Measurements from ENCODE around the gene RBBP8NL. TPM values are rescaled to one million over a fixed set of nuclear protein-coding genes. Genes with fewer than 3 reads are reported as not detected.
"Not testable (repeated sequence)": the region's sequence is repeated elsewhere in the genome, so short reads cannot be mapped to it uniquely, and the experiment has no call there.

Gene RBBP8NL
- total and polyA plus RNA-seq, 2 of the 8 experiments (the other 6 are each of a cell fraction or from before 2014, with no cell fraction given): 0.43 to 0.48 TPM

DNA sequence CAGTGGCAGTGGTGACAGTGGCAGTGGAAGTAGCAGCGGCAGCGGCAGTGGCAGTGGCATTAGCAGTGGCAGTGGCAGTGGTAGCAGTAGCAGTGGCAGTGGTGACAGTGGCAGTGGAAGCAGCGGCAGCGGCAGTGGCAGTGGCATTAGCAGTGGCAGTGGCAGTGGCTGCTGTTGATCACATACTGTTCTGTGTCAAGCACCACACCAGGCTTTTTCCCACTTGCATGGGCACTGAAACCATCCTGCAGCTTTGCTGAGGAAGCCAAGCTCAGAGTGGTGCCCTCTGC lies 1.3 kb downstream of the RBBP8NL start:
- H2AK5ac ChIP-seq (ENCODE audit: low read depth, low read length); H3K4me2 ChIP-seq (ENCODE audit: insufficient read depth in 1 of 2, low read depth in 2 of 2, low read length in 2 of 2); H3K56ac ChIP-seq (replicated peaks; ENCODE audit: insufficient read length, low read depth, low read length); H3K18ac ChIP-seq (ENCODE audit: extremely low read depth, low read length); H4K5ac ChIP-seq (ENCODE audit: insufficient read length, low read depth, low read length); H3K27me3 ChIP-seq (replicated peaks in 1 of 4; ENCODE audit: control insufficient read depth in 3 of 4, extremely low read depth in 1 of 4, insufficient read depth in 3 of 4, low read length in 3 of 4); DNase-seq (ENCODE audit: low read depth in 1 of 2, low spot score in 2 of 2); H3K36me3 ChIP-seq (ENCODE audit: control insufficient read depth in 2 of 4, insufficient read depth in 4 of 4, low read length in 3 of 4); H3K27ac ChIP-seq (ENCODE audit: low read depth, low read length); H3K9ac ChIP-seq (replicated peaks in 1 of 4; ENCODE audit: extremely low read depth in 1 of 4, low read depth in 3 of 4, low read length in 3 of 4); H3K23me2 ChIP-seq (ENCODE audit: low read depth, low read length); H3K9me3 ChIP-seq (ENCODE audit: insufficient read depth in 2 of 2, low read depth in 1 of 2, low read length in 1 of 2); H3K4me3 ChIP-seq (ENCODE audit: extremely low read depth in 1 of 4, insufficient read depth in 2 of 4, low read depth in 3 of 4, low read length in 4 of 4); FAIRE-seq; H4K20me1 ChIP-seq (replicated peaks in 1 of 2; ENCODE audit: control insufficient read depth in 1 of 2, insufficient read depth in 2 of 2, low read length in 2 of 2); H4K8ac ChIP-seq (ENCODE audit: extremely low read depth, insufficient read depth, low read length); H2AFZ ChIP-seq (ENCODE audit: low read length); H3K14ac ChIP-seq (ENCODE audit: insufficient read length); H3K79me1 ChIP-seq (ENCODE audit: low read depth, low read length); H3K79me2 ChIP-seq (ENCODE audit: control insufficient read depth in 1 of 2, insufficient read depth in 2 of 2, low read length in 2 of 2); H3K23ac ChIP-seq (ENCODE audit: insufficient read length): not testable (repeated sequence)
- peak overlapping the region; percentile 92; the same call in 1 of the 2 replicates for H2BK15ac ChIP-seq (ENCODE audit: low read length)
- CTCF ChIA-PET (ENCODE audit: partially characterized antibody): interaction anchor here (10.8 kb wide), 1 partner anchor 14 kb away, joined by 104 read pairs; no protein-coding TSS in a partner anchor
- peak overlapping the region; percentile 9 for H2BK120ac ChIP-seq (replicated peaks; ENCODE audit: low read depth, low read length)
- peaks cover 0 to 45% (median 28%) of the 10 kb centered on the region in 4 experiments; a peak in 6 of 7 replicates for H3K4me1 ChIP-seq (replicated peaks in 1 of 4; ENCODE audit: control insufficient read depth in 3 of 4, insufficient read depth in 4 of 4, low read length in 3 of 4)
- H4K91ac ChIP-seq (replicated peaks; ENCODE audit: insufficient read length, low read length): peak overlapping the region; percentile 93
- TF ChIP-seq FOSL1 (IDR thresholded peaks at IDR 0.05; ENCODE audit: insufficient read depth, low read depth, low read length): peak; percentile 44; the same call in 1 of the 2 replicates
- H2BK20ac ChIP-seq (ENCODE audit: low read length): 0 out of 2 replicates have a peak overlapping the region, but pooled peaks have one; percentile 28
- peak overlapping the region; percentile 12 for H3K4ac ChIP-seq (replicated peaks; ENCODE audit: insufficient read length, low read depth, low read length)
- H2BK5ac ChIP-seq (ENCODE audit: low read depth, low read length): peak overlapping the region; percentile 98; the same call in 1 of the 2 replicates
- peak overlapping the region; percentile 95; the same call in 1 of the 2 replicates for H2BK12ac ChIP-seq (ENCODE audit: low read depth, low read length)
- 91% methylated on average over 4 of the region's 4 CpGs; no CpG with 5 or more reads in 1 of the 2 experiments for WGBS, 2 experiments (ENCODE audit: extremely low coverage in 1 of 2, insufficient coverage in 1 of 2, insufficient read length in 1 of 2, insufficient replicate concordance in 2 of 2, low coverage in 1 of 2, low lambda C conversion rate in 2 of 2, missing lambda C conversion rate in 1 of 2)
- POLR2A ChIA-PET (ENCODE audit: partially characterized antibody): interaction anchor here (1.0 to 3.4 kb wide), 5 partner anchors 11 to 69 kb away, joined by 3 to 15 read pairs (median 4); no protein-coding TSS in a partner anchor

Data from H1 (cell line).